ENCODE results near the gene PALLD. TPM values are rescaled to one million over a fixed set of nuclear protein-coding genes. Genes with fewer than 3 reads are reported as not detected.

The PALLD gene
- total RNA-seq, 2 donors from 2014 or later = 72.1 to 195 TPM

GRCh38 chr4:168540086-168540485, 43.2 kb downstream of the PALLD start:
- H3K27me3 ChIP-seq = no peaks in the 10 kb centered on the region
- H3K9ac ChIP-seq (ENCODE audit: low read depth in 2 of 2, low read length in 2 of 2) = no peak overlapping the region
- H3K36me3 ChIP-seq = no peaks in the 10 kb centered on the region
- intact Hi-C loops (cut with DNase I) = no loop called here
- H3K27ac ChIP-seq = no peak overlapping the region
- TF ChIP-seq CTCF (IDR thresholded peaks at IDR 0.05) = no peak
- no peak overlapping the region for H3K4me3 ChIP-seq
- no peak for DNase-seq
- no peaks in the 10 kb centered on the region for H3K9me3 ChIP-seq
- no peaks in the 10 kb centered on the region for H3K4me1 ChIP-seq

GRCh38 chr4:168540503-168541265, 43.8 kb downstream of the PALLD start:
- Histone ChIP-seq H3K36me3 (no peaks in the 10 kb centered on the region), H3K9ac (ENCODE audit: low read depth in 2 of 2, low read length in 2 of 2) (no peak overlapping the region), H3K4me1 (no peaks in the 10 kb centered on the region), H3K9me3 (no peaks in the 10 kb centered on the region), H3K4me3 (no peak overlapping the region), H3K27ac (no peak overlapping the region), H3K27me3 (no peaks in the 10 kb centered on the region)
- DNase-seq = no peak
- intact Hi-C loops (cut with DNase I) = no loop called here
- TF ChIP-seq CTCF (IDR thresholded peaks at IDR 0.05) = no peak

GRCh38 chr4:168541266-168541953, 44.6 kb downstream of the PALLD start:
- no peak for TF ChIP-seq CTCF (IDR thresholded peaks at IDR 0.05)
- intact Hi-C loops (cut with DNase I) = no loop called here

GRCh38 chr4:168549143-168549542, 52.3 kb downstream of the PALLD start:
- Histone ChIP-seq H3K9ac (ENCODE audit: low read depth in 2 of 2, low read length in 2 of 2) (no peak overlapping the region), H3K4me3 (no peak overlapping the region), H3K9me3 (no peaks in the 10 kb centered on the region), H3K27ac (no peak overlapping the region), H3K4me1 (no peaks in the 10 kb centered on the region), H3K36me3 (no peaks in the 10 kb centered on the region), H3K27me3 (no peaks in the 10 kb centered on the region)
- intact Hi-C loops (cut with DNase I) = no loop called here
- no peak for TF ChIP-seq CTCF (IDR thresholded peaks at IDR 0.05)
- no peak for DNase-seq

More at GRCh38 chr4:168541266-168541953, 44.6 kb downstream of the PALLD start:
- no peaks in the 10 kb centered on the region for H3K9me3 ChIP-seq
- H3K4me1 ChIP-seq = no peaks in the 10 kb centered on the region
- DNase-seq = no peak
- H3K4me3 ChIP-seq = no peak overlapping the region
- no peak overlapping the region for H3K9ac ChIP-seq (ENCODE audit: low read depth in 2 of 2, low read length in 2 of 2)
- no peaks in the 10 kb centered on the region for H3K36me3 ChIP-seq
- H3K27ac ChIP-seq = no peak overlapping the region
- no peaks in the 10 kb centered on the region for H3K27me3 ChIP-seq

- H3K9me3 ChIP-seq = no peaks in the 10 kb centered on the region
- no peak for DNase-seq
- H3K27ac ChIP-seq = no peak overlapping the region
- intact Hi-C loops (cut with DNase I) = no loop called here
- H3K4me3 ChIP-seq = no peak overlapping the region
- no peaks in the 10 kb centered on the region for H3K4me1 ChIP-seq
- H3K36me3 ChIP-seq = no peaks in the 10 kb centered on the region
- no peak for TF ChIP-seq CTCF (IDR thresholded peaks at IDR 0.05)
- H3K9ac ChIP-seq (ENCODE audit: low read depth in 2 of 2, low read length in 2 of 2) = no peak overlapping the region
- no peaks in the 10 kb centered on the region for H3K27me3 ChIP-seq
These were observed 53.4 kb downstream of the PALLD start for GRCh38 chr4:168550064-168550766.

Data from colonic mucosa (tissue), 4 donors.